Left lung (tissue), 10 donors: Measurements from ENCODE around the gene GATA2. TPM values are rescaled to one million over a fixed set of nuclear protein-coding genes. Genes with fewer than 3 reads are reported as not detected.
A peak's percentile ranks its signal among the peaks of the same experiment; 100 is the strongest.

Experiments
- ATAC-seq: fragments of 200-7000 bp; cut with Tn5 transposase; one replicate; pipeline ENCODE4 v1.9.1; 2020; ENCODE audit warnings: moderate library complexity
- DNase-seq, 4 donors: peaks; one replicate each; pipeline ENCODE4 v3.0.0-alpha.2; 2013 to 2020
- H3K27ac ChIP-seq, 2 donors: fragments of 200-600 bp; sonication (generic) in 1 of 2; one replicate each; pipeline versions ENCODE4 v1.5.0 to v1.8.0; 2020 to 2021
- H3K27me3 ChIP-seq, 2 donors: fragments of 200-600 bp; sonication (generic) in 1 of 2; one replicate each; pipeline versions ENCODE4 v1.5.0 to v1.8.0; 2020 to 2021
- H3K36me3 ChIP-seq, 2 donors: fragments of 200-600 bp; sonication (generic) in 1 of 2; one replicate each; pipeline versions ENCODE4 v1.5.0 to v1.8.0; 2020 to 2021
- H3K4me1 ChIP-seq, 2 donors: fragments of 200-600 bp; one replicate each; pipeline ENCODE4 v1.8.0; 2021
- H3K4me3 ChIP-seq, 2 donors: fragments of 200-600 bp; sonication (generic) in 1 of 2; one replicate each; pipeline versions ENCODE4 v1.5.0 to v1.8.0; 2020 to 2021; ENCODE audit warnings: mild to moderate bottlenecking in 1 of 2
- H3K9me3 ChIP-seq, 2 donors: fragments of 200-600 bp; sonication (generic) in 1 of 2; one replicate each; pipeline versions ENCODE4 v1.5.0 to v1.8.0; 2020 to 2021
- CTCF ChIP-seq, 2 donors: fragments of 200-600 bp; sonication (generic) in 1 of 2; IDR thresholded peaks; one replicate each; pipeline versions ENCODE4 v1.5.0 to v1.8.0; 2021; ENCODE audit warnings: antibody characterized with exemption in 2 of 2
- intact Hi-C, 2 donors: fragments of 100-400 bp; cut with DNase I; formaldehyde crosslinking; loops; one replicate each; pipeline versions ENCODE4 v1.11.2 to v1.14.2; 2022
- polyA plus RNA-seq, 6 donors: library from polyadenylated mRNA; unstranded; fragments of 120-200 nt; gene quantifications; one replicate each; pipeline ENCODE4 v1.2.1, GENCODE V29; 2013; ENCODE audit not compliant: insufficient read length in 6 of 6
- total RNA-seq, 2 donors: library from RNA; stranded (reverse); fragmentation: NEBNext Ultra II Directional; extraction: Animal tissue kit (Norgen Biotek cat#: 25700); gene quantifications; one replicate each; pipeline ENCODE4 v1.2.1, GENCODE V29; 2021
- donor health status: DM: no; HTN: yes; CAD: no.
- donor health status: DM: no; HTN: no; CAD: no.

GATA2 gene
- total and polyA plus RNA-seq, 8 donors = 9.2 to 43.0 (median 15.1) TPM

DNA sequence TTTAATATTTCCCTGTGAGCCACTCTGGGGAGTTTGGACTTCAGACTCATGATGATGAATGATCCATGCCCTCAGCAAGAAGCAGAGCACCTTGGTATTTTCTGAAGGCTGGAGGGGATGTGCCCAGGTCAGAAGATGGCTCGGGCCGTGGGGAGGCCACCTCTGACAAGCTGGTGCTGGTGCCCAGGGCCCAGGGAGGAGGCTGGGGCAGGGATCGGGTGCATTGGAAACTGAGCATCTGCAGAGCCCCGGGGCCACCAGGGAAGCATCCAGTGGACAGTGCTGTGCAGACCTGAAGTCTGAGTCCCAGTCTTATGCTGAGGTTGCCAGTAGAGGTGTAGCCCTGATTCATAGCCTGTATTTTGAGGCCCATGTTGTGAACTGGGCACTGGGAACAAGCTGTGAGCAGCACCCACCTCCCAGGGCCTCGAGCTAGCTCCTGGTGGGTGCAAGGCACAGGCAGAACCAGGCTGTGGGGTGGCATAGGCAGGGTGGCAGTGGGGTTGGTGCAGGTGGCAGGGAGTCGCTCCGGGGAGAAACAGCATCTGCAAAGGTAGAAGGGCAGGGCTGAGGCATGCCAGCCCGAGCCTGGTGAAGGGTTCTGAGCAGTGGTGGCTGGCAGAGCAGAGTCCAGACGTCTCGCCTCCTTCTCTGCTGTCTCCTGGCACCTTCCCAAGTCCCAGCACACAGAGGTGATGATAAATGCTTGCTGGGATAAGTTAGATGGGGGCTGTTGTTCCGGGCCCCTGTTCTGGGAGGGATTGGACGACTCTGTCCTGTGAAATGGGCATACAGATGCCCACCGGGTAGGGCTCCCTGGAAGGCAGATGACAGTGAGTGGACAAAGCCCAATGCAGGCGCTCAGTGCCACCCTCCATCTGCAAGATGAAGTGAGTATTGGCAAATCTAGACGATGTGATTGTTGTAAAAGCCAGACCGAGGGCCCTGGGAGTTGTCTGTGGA is 36.9 kb downstream of the GATA2 start:
- Histone ChIP-seq H3K27me3 (peaks cover 0 to 50% of the 10 kb centered on the region in 2 donors), H3K4me3 (no peak overlapping the region), H3K36me3 (no peaks in the 10 kb centered on the region), H3K4me1 (no peaks in the 10 kb centered on the region), H3K9me3 (no peaks in the 10 kb centered on the region), H3K27ac (no peak overlapping the region)
- no peak for TF ChIP-seq CTCF (IDR thresholded peaks at IDR 0.05)
- intact Hi-C loops = no loop called here
- ATAC-seq (no peak), DNase-seq (peak in 1 of 4 donors; percentile 56)

- H3K4me3 ChIP-seq = no peak overlapping the region
- ATAC-seq (no peak), DNase-seq (peak in 1 of 4 donors; percentile 53)
- TF ChIP-seq CTCF (IDR thresholded peaks at IDR 0.05) = no peak
- intact Hi-C loops = no loop called here
- no peaks in the 10 kb centered on the region for H3K36me3 ChIP-seq
- peaks cover 0 to 50% of the 10 kb centered on the region in 2 donors for H3K27me3 ChIP-seq
- H3K9me3 ChIP-seq = no peaks in the 10 kb centered on the region
- H3K4me1 ChIP-seq = no peaks in the 10 kb centered on the region
- H3K27ac ChIP-seq = no peak overlapping the region
Measured at GRCh38 chr3:128455116-128455515, 37.9 kb downstream of the GATA2 start.

- H3K4me3 ChIP-seq = no peak overlapping the region
- H3K4me1 ChIP-seq = no peaks in the 10 kb centered on the region
- DNase-seq (no peak), ATAC-seq (no peak)
- TF ChIP-seq CTCF (IDR thresholded peaks at IDR 0.05) = no peak
- no peaks in the 10 kb centered on the region for H3K9me3 ChIP-seq
- H3K27me3 ChIP-seq = peaks cover 0 to 50% of the 10 kb centered on the region in 2 donors
- intact Hi-C loops = no loop called here
- no peak overlapping the region for H3K27ac ChIP-seq
- no peaks in the 10 kb centered on the region for H3K36me3 ChIP-seq
Measured at GRCh38 chr3:128454310-128454618, 38.7 kb downstream of the GATA2 start.

DNA sequence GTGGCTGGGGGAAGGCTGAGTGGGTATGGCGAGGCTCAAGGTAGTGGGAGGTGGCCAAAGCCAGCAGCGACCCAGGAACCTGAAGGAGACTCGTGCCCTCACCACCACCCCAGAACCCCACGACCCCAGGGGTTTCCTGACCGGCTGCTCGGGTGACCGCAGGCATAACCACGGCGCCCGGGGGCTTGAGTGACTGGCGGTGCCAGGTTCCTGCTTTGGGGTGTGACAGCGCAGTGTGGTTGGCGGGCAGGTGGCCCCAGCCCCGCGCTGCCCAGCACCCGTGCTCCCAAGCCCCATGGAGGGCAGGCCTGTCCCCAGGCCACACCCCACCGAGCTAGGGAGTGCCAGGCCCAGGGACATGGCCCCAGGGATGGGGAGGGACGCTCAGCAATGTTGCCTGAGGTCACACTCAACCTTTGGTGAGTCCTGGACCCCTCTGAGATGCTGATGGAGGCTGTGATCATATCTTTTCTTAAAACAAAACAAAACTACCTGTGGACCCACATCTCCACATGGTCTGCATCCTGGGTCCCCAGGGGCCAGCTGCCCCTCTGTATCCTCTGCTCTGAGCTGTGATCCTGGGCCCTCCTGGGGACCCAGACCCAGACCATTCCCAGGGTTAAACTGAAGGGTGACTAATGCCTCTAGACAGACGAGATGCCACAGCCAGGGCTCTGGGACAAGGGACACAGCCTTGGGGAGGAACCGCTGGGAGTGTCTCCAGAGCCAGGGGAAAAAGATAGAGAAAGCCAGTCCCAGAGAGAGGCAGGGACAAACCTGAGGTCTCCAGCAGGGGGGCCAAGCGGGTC is 39.3 kb downstream of the GATA2 start:
- ATAC-seq (no peak), DNase-seq (peak in 1 of 4 donors; percentile 75)
- no peak overlapping the region for H3K4me3 ChIP-seq
- H3K36me3 ChIP-seq = no peaks in the 10 kb centered on the region
- H3K4me1 ChIP-seq = no peaks in the 10 kb centered on the region
- no peak for TF ChIP-seq CTCF (IDR thresholded peaks at IDR 0.05)
- no peak overlapping the region for H3K27ac ChIP-seq
- intact Hi-C loops = no loop called here
- H3K9me3 ChIP-seq = no peaks in the 10 kb centered on the region
- peaks cover 0 to 50% of the 10 kb centered on the region in 2 donors for H3K27me3 ChIP-seq
